Measurements from ENCODE around the gene GPM6B.

GPM6B gene

GRCh38 chrX:13824746-13825145 is 7.9 kb upstream of the GPM6B start:
- DNase-seq = no peak

GRCh38 chrX:13821738-13822137 is 4.8 kb upstream of the GPM6B start:
- no peak for DNase-seq

GRCh38 chrX:13816176-13816575 is 717 bp downstream of the GPM6B start:
- DNase-seq = no peak

GRCh38 chrX:13815664-13816063 is 1.2 kb downstream of the GPM6B start:
- no peak for DNase-seq

- DNase-seq = no peak
Measured at GRCh38 chrX:13808865-13809264, 8.0 kb downstream of the GPM6B start.

DNA sequence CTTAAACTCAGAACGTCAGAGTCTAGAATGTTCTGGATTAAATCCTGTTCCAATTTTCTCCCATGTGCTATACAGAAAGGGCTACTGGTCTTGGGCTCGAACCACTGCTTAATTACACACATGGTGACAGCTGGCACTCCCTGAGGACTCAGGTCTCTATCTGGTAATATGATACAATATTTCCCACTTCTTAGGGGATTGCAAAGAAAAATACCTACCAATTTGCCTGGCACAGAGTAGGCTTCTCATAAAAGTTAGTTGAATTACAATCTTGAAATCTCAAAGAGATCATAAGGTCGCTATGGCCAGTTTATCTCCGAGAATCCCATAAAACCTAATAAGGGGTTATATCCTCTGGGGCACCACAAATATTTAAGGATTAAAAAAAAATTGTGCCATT is 8.6 kb downstream of the GPM6B start:
- no peak for DNase-seq

GRCh38 chrX:13805241-13805640 is 11.7 kb downstream of the GPM6B start:
- DNase-seq = no peak

GRCh38 chrX:13803116-13803515 is 13.8 kb downstream of the GPM6B start:
- no peak for DNase-seq

DNA sequence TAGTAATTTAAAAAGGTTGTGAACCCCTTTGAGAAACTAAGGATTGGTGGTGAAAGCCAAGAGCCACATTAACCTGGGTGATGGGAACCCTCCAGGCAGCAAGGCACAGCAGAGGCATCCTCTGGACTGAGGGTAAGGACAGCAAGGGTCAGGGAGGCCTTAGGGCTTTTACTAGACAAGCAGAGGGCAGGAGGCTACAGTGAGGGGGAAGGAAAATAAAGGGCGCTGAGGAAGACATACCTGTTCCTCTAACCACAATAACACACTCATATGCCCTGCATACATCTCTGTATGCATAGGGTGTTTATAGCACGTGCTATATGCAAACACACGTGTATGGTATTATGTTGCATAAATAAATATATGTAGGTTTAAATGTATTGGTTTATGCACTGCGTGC is 18.7 kb downstream of the GPM6B start:
- DNase-seq = no peak

DNA sequence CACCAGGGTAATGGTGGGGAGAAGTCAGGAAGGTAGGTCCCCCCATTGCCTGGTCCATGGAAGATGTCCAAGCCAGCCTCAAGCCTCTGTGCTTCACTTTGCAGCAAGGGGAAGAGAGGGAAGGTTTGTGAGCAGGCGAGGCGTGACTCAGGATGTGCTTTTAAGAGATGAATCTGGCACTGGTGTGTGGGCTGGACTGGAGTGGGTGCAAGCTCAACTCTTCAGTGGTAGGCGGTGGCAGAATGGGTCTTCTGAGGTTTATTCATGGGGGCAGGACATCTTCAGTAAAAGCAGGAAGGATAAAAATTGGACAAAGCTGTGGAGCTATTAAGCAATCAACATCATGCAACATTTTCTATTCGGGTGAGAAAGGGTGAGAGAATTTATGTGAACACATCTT is 19.4 kb downstream of the GPM6B start:
- no peak for DNase-seq

GRCh38 chrX:13794417-13794816 is 22.5 kb downstream of the GPM6B start:
- no peak for DNase-seq

DNA sequence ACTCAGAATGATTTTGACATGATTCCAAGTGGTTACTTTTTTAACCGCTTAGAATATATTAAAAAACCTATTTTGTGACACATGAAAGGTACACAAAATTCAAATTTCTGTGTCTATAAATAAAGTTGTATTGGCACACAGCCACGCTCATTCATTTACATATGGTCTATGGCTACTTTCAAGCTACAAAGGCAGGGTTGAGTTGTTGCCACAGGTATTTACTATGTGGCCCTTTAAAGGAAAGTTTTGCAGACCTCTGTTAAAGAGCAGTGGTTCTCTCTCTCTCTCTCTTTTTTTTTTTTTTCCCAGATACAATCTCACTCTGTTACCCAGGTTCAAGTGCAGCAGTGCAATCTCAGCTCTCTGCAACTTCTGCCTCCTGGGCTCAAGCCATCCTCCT is 23.0 kb downstream of the GPM6B start:
- DNase-seq = no peak

- no peak for DNase-seq
Measured at GRCh38 chrX:13791559-13791958, 25.3 kb downstream of the GPM6B start.

- DNase-seq = no peak
Measured at GRCh38 chrX:13791145-13791544, 25.7 kb downstream of the GPM6B start.

DNA sequence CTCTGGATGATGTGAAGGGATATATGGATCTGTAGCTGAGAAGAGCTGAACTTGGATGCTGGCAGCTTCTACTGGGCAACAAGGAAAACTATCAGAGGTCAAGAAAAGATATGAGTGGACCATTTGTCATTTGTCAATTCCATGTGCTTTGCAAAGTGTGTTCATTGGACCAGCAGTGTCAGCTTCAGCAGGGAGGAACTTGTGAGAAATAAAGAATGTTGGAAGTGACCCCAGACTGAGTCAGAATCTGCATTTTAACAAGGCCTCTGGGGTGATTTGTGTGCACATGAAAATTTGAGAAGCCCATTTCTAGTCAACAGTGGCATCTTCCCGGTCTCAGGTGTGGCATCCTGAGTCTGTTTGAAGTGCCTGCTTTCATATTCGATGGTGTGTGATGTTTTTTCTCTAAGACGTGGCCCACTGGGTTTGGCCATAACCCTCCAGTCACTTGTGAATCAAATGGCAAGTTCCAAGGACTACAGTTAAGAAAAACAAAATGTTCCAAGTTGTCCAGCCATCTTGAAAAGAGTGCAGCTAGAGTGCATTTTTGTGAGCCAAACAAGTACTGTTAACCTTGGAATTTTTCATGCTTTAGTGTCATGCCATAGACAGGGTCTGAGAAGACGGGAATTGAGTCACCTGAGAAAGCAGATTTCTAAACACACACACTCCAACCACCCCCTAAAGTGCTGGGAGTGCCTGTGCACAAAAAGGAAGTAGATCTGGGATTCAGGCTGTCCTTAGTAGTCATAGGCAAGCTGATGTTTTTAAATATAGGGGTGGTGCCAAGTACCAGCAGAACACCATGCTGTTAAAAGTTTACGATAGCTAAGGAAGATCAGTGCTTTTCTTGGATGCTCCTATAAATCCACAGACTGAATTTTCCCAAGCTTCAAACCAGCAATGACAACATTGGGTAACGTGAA is 26.4 kb downstream of the GPM6B start:
- DNase-seq = no peak

GRCh38 chrX:13786048-13786447 is 30.8 kb downstream of the GPM6B start:
- no peak for DNase-seq

DNA sequence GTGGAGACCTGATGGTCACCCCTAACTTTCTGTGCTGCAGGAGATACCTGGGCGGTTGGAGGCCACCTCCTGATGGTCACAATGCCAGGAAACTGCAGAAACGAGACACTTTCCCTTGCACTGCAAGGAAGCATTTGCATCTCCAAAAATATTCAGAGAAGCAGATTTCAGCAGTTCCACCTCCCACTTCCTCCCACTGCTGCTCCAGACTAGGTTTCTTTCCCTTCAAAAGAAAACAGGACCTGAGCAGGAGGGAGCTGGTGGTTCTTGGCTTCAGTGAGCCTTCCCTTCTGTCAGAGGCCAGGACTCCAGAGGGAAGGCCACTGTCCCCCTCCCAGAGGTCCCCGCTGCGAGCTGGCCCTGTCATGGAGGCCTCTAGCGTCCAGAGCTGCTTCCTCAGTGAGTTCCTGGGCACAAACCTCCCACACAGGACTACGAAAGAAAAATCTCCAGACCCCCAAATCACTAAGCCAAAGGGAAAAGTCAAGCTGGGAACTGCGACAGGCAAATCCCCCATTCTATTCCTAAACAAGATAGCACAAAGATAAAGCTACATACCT is 35.9 kb downstream of the GPM6B start:
- no peak for DNase-seq

DNA sequence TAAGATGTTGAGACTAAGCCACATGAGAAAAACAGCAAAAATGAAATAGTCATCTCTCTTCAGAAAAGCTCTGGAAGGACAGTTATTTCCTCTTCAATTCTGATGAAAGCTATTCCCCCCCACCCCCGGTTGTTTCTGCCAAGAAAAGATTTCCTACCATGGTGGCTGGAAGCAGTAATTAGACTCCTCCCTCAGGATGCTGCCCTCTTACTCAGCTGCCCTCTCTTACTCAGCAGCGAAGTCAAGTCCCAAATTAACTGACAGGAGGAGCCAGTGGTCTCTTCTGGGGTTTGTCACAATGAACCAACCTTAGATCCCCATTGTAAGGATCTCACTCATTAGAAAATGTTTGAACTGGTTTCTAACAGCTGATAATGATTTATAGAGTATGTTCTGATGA is 38.0 kb downstream of the GPM6B start:
- no peak for DNase-seq

DNA sequence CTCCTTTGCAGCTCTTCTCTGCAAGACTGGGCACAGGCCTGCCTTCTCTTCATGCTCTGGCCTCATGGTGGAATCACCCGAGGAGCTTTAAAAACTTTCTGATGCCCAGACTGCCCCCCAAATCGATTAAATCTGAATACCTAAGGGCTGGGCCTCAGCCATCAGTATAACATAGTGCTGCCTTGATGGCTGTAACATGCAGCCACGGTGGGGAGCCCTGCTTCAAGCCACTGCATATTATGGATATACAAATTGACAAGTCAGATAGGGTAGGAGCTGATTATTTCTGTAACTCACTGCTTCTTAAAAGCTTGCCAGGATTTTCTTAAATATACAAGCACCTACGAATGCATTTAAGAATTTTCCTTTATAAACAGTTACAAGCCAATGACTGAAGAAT is 40.5 kb downstream of the GPM6B start:
- no peak for DNase-seq

- DNase-seq = no peak
Measured at GRCh38 chrX:13775837-13776236, 41.1 kb downstream of the GPM6B start.

DNA sequence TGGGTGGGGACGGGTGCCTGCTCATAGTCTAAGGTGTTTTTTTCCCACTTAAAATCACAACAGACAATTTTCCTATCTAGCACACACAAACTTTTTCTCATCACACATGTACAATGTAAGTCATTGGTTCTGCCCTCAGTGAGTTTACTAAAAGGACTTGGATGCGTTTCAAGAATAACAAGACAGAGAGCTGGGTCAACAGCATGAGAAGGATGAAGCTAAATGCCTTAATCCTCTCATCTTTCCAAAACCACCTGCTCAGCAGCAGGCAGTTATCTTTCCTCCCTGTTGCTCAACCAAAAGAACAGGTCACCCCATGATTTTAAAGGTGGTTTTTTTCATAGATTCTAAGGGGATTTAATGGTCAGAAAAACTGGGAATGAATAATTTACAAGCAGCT is 42.2 kb downstream of the GPM6B start:
- no peak for DNase-seq

DNA sequence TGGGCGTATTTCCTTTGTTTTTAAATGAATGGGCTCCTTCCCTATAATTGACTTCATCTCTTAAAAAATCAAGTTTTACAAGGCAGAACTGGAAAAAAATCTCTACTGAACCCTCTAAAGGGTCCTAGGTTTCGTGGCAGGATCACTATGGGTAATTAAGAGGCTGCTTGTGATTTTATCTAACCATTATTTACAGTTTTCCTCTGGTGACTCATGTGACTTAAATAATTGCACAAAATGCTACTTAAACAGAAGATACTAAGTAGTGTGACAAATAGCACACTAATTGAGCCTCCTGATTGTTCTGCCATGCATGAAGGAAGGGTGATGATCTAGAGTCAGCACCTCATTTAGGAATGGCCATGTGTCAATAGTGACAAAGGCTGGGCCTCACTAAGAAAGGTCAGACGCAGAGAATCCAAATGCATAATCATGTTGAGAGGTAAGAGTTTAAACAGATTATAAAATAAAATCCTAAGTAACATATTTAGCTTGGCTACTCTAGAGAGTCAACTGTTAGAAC is 46.8 kb downstream of the GPM6B start:
- no peak for DNase-seq

GRCh38 chrX:13768939-13769338 is 48.0 kb downstream of the GPM6B start:
- DNase-seq = no peak

- no peak for DNase-seq
Measured at GRCh38 chrX:13764765-13765164, 52.1 kb downstream of the GPM6B start.

Measured in central memory CD4-positive, alpha-beta T cell (primary cell).